ENCODE results near the gene BMAL1.
"Not testable (repeated sequence)": the region's sequence is repeated elsewhere in the genome, so short reads cannot be mapped to it uniquely, and the experiment has no call there.

BMAL1 gene

GRCh38 chr11:13247606-13248296 is 29.8 kb upstream of the BMAL1 start:
- no peaks in the 10 kb centered on the region for H3K36me3 ChIP-seq (ENCODE audit: control insufficient read depth in 2 of 2, insufficient read depth in 2 of 2, low read length in 2 of 2)
- no peaks in the 10 kb centered on the region for H3K4me1 ChIP-seq (ENCODE audit: control insufficient read depth, insufficient read depth, low read length)
- no peak overlapping the region for H3K4me3 ChIP-seq (ENCODE audit: low read length in 2 of 2)
- H3K27me3 ChIP-seq (ENCODE audit: control insufficient read depth in 1 of 2, insufficient read depth in 2 of 2, low read length in 2 of 2) = peaks cover 0 to 6% of the 10 kb centered on the region in 2 donors
- H3K27ac ChIP-seq (ENCODE audit: low read length) = no peak overlapping the region
- H3K9me3 ChIP-seq (ENCODE audit: control insufficient read depth in 2 of 2, low read length in 2 of 2) = no peaks in the 10 kb centered on the region
- H3K9ac ChIP-seq (ENCODE audit: low read length in 2 of 2) = no peak overlapping the region

- Histone ChIP-seq H3K4me3 (ENCODE audit: low read length in 2 of 2) (no peak overlapping the region), H3K9me3 (ENCODE audit: control insufficient read depth in 2 of 2, low read length in 2 of 2) (no peaks in the 10 kb centered on the region), H3K4me1 (ENCODE audit: control insufficient read depth, insufficient read depth, low read length) (no peaks in the 10 kb centered on the region), H3K9ac (ENCODE audit: low read length in 2 of 2) (no peak overlapping the region), H3K27ac (ENCODE audit: low read length) (no peak overlapping the region), H3K36me3 (ENCODE audit: control insufficient read depth in 2 of 2, insufficient read depth in 2 of 2, low read length in 2 of 2) (no peaks in the 10 kb centered on the region), H3K27me3 (ENCODE audit: control insufficient read depth in 1 of 2, insufficient read depth in 2 of 2, low read length in 2 of 2) (peaks cover 0 to 6% of the 10 kb centered on the region in 2 donors)
Observed at GRCh38 chr11:13249177-13249576, 28.4 kb upstream of the BMAL1 start.

GRCh38 chr11:13249992-13250391 is 27.6 kb upstream of the BMAL1 start:
- Histone ChIP-seq H3K9ac (ENCODE audit: low read length in 2 of 2) (no peak overlapping the region), H3K36me3 (ENCODE audit: control insufficient read depth in 2 of 2, insufficient read depth in 2 of 2, low read length in 2 of 2) (no peaks in the 10 kb centered on the region), H3K27ac (ENCODE audit: low read length) (no peak overlapping the region), H3K4me1 (ENCODE audit: control insufficient read depth, insufficient read depth, low read length) (no peaks in the 10 kb centered on the region), H3K27me3 (ENCODE audit: control insufficient read depth in 1 of 2, insufficient read depth in 2 of 2, low read length in 2 of 2) (no peaks in the 10 kb centered on the region), H3K4me3 (ENCODE audit: low read length in 2 of 2) (no peak overlapping the region), H3K9me3 (ENCODE audit: control insufficient read depth in 2 of 2, low read length in 2 of 2) (no peaks in the 10 kb centered on the region)

- no peaks in the 10 kb centered on the region for H3K36me3 ChIP-seq (ENCODE audit: control insufficient read depth in 2 of 2, insufficient read depth in 2 of 2, low read length in 2 of 2)
- no peak overlapping the region for H3K4me3 ChIP-seq (ENCODE audit: low read length in 2 of 2)
- no peak overlapping the region for H3K27ac ChIP-seq (ENCODE audit: low read length)
- no peaks in the 10 kb centered on the region for H3K27me3 ChIP-seq (ENCODE audit: control insufficient read depth in 1 of 2, insufficient read depth in 2 of 2, low read length in 2 of 2)
- H3K9me3 ChIP-seq (ENCODE audit: control insufficient read depth in 2 of 2, low read length in 2 of 2) = no peaks in the 10 kb centered on the region
- no peak overlapping the region for H3K9ac ChIP-seq (ENCODE audit: low read length in 2 of 2)
- no peaks in the 10 kb centered on the region for H3K4me1 ChIP-seq (ENCODE audit: control insufficient read depth, insufficient read depth, low read length)
Observed at GRCh38 chr11:13251966-13252365, 25.6 kb upstream of the BMAL1 start.

- Histone ChIP-seq H3K27me3 (ENCODE audit: control insufficient read depth in 1 of 2, insufficient read depth in 2 of 2, low read length in 2 of 2) (no peaks in the 10 kb centered on the region), H3K9ac (ENCODE audit: low read length in 2 of 2) (no peak overlapping the region), H3K9me3 (ENCODE audit: control insufficient read depth in 2 of 2, low read length in 2 of 2) (no peaks in the 10 kb centered on the region)
Observed at GRCh38 chr11:13252438-13252837, 25.2 kb upstream of the BMAL1 start.

GRCh38 chr11:13256216-13256615 is 21.4 kb upstream of the BMAL1 start:
- Histone ChIP-seq H3K36me3 (ENCODE audit: control insufficient read depth in 2 of 2, insufficient read depth in 2 of 2, low read length in 2 of 2) (no peaks in the 10 kb centered on the region), H3K9me3 (ENCODE audit: control insufficient read depth in 2 of 2, low read length in 2 of 2) (no peaks in the 10 kb centered on the region)

More at GRCh38 chr11:13252438-13252837, 25.2 kb upstream of the BMAL1 start:
- H3K27ac ChIP-seq (ENCODE audit: low read length) = no peak overlapping the region
- no peak overlapping the region for H3K4me3 ChIP-seq (ENCODE audit: low read length in 2 of 2)
- no peaks in the 10 kb centered on the region for H3K4me1 ChIP-seq (ENCODE audit: control insufficient read depth, insufficient read depth, low read length)
- no peaks in the 10 kb centered on the region for H3K36me3 ChIP-seq (ENCODE audit: control insufficient read depth in 2 of 2, insufficient read depth in 2 of 2, low read length in 2 of 2)

GRCh38 chr11:13258061-13258460 is 19.5 kb upstream of the BMAL1 start:
- not testable (repeated sequence) for H3K27me3 ChIP-seq (ENCODE audit: control insufficient read depth in 1 of 2, insufficient read depth in 2 of 2, low read length in 2 of 2); H3K27ac ChIP-seq (ENCODE audit: low read length); H3K4me3 ChIP-seq (ENCODE audit: low read length in 2 of 2); H3K9ac ChIP-seq (ENCODE audit: low read length in 2 of 2); H3K9me3 ChIP-seq (ENCODE audit: control insufficient read depth in 2 of 2, low read length in 2 of 2); H3K36me3 ChIP-seq (ENCODE audit: control insufficient read depth in 2 of 2, insufficient read depth in 2 of 2, low read length in 2 of 2)
- H3K4me1 ChIP-seq (ENCODE audit: control insufficient read depth, insufficient read depth, low read length) = peaks cover 22% of the 10 kb centered on the region

More at GRCh38 chr11:13256216-13256615, 21.4 kb upstream of the BMAL1 start:
- Histone ChIP-seq H3K4me3 (ENCODE audit: low read length in 2 of 2) (no peak overlapping the region), H3K4me1 (ENCODE audit: control insufficient read depth, insufficient read depth, low read length) (peaks cover 15% of the 10 kb centered on the region), H3K27ac (ENCODE audit: low read length) (no peak overlapping the region), H3K27me3 (ENCODE audit: control insufficient read depth in 1 of 2, insufficient read depth in 2 of 2, low read length in 2 of 2) (no peaks in the 10 kb centered on the region), H3K9ac (ENCODE audit: low read length in 2 of 2) (no peak overlapping the region)

GRCh38 chr11:13258855-13259254 is 18.7 kb upstream of the BMAL1 start:
- no peaks in the 10 kb centered on the region for H3K9me3 ChIP-seq (ENCODE audit: control insufficient read depth in 2 of 2, low read length in 2 of 2)
- no peak overlapping the region for H3K4me3 ChIP-seq (ENCODE audit: low read length in 2 of 2)
- no peak overlapping the region for H3K27ac ChIP-seq (ENCODE audit: low read length)
- no peak overlapping the region for H3K9ac ChIP-seq (ENCODE audit: low read length in 2 of 2)
- H3K4me1 ChIP-seq (ENCODE audit: control insufficient read depth, insufficient read depth, low read length) = peaks cover 22% of the 10 kb centered on the region
- H3K27me3 ChIP-seq (ENCODE audit: control insufficient read depth in 1 of 2, insufficient read depth in 2 of 2, low read length in 2 of 2) = no peaks in the 10 kb centered on the region
- no peaks in the 10 kb centered on the region for H3K36me3 ChIP-seq (ENCODE audit: control insufficient read depth in 2 of 2, insufficient read depth in 2 of 2, low read length in 2 of 2)

- Histone ChIP-seq H3K9me3 (ENCODE audit: control insufficient read depth in 2 of 2, low read length in 2 of 2) (no peaks in the 10 kb centered on the region), H3K27ac (ENCODE audit: low read length) (no peak overlapping the region), H3K4me1 (ENCODE audit: control insufficient read depth, insufficient read depth, low read length) (peaks cover 22% of the 10 kb centered on the region), H3K27me3 (ENCODE audit: control insufficient read depth in 1 of 2, insufficient read depth in 2 of 2, low read length in 2 of 2) (no peaks in the 10 kb centered on the region), H3K4me3 (ENCODE audit: low read length in 2 of 2) (no peak overlapping the region), H3K36me3 (ENCODE audit: control insufficient read depth in 2 of 2, insufficient read depth in 2 of 2, low read length in 2 of 2) (no peaks in the 10 kb centered on the region), H3K9ac (ENCODE audit: low read length in 2 of 2) (no peak overlapping the region)
Observed at GRCh38 chr11:13259374-13259773, 18.2 kb upstream of the BMAL1 start.

- Histone ChIP-seq H3K9ac (ENCODE audit: low read length in 2 of 2) (peak overlapping the region in 1 of 2 donors; percentile 21), H3K27ac (ENCODE audit: low read length) (peak overlapping the region; percentile 68), H3K9me3 (ENCODE audit: control insufficient read depth in 2 of 2, low read length in 2 of 2) (no peaks in the 10 kb centered on the region), H3K4me1 (ENCODE audit: control insufficient read depth, insufficient read depth, low read length) (peaks cover 22% of the 10 kb centered on the region), H3K27me3 (ENCODE audit: control insufficient read depth in 1 of 2, insufficient read depth in 2 of 2, low read length in 2 of 2) (no peaks in the 10 kb centered on the region), H3K36me3 (ENCODE audit: control insufficient read depth in 2 of 2, insufficient read depth in 2 of 2, low read length in 2 of 2) (no peaks in the 10 kb centered on the region), H3K4me3 (ENCODE audit: low read length in 2 of 2) (peak overlapping the region in 1 of 2 donors; percentile 50)
Observed at GRCh38 chr11:13260201-13260962, 17.2 kb upstream of the BMAL1 start.

Measured in stomach smooth muscle (tissue), 2 donors.